ENCODE data around the gene BPI.
"Not testable (repeated sequence)": the region's sequence is repeated elsewhere in the genome, so short reads cannot be mapped to it uniquely, and the experiment has no call there.

The BPI gene

GRCh38 chr20:38298768-38299288 lies 5.1 kb upstream of the BPI start:
- Histone ChIP-seq H3K4me3 (no peak overlapping the region), H3K27ac (peak overlapping the region in 19 of 21 experiments; percentile 25 to 80 (median 61))

- H3K4me3 ChIP-seq = no peak overlapping the region
- peak overlapping the region in 11 of 21 experiments; percentile 10 to 80 (median 55) for H3K27ac ChIP-seq
These were observed 4.0 kb upstream of the BPI start for GRCh38 chr20:38299963-38300362.

GRCh38 chr20:38300438-38300837 lies 3.5 kb upstream of the BPI start:
- H3K27ac ChIP-seq = peak overlapping the region in 7 of 21 experiments; percentile 41 to 63 (median 52)

GRCh38 chr20:38301309-38301708 lies 2.6 kb upstream of the BPI start:
- no peak overlapping the region for H3K4me3 ChIP-seq
- no peak overlapping the region for H3K27ac ChIP-seq

More at GRCh38 chr20:38300438-38300837, 3.5 kb upstream of the BPI start:
- H3K4me3 ChIP-seq = no peak overlapping the region

GRCh38 chr20:38302786-38303185 lies 1.2 kb upstream of the BPI start:
- no peak overlapping the region for H3K4me3 ChIP-seq
- no peak overlapping the region for H3K27ac ChIP-seq

- no peak overlapping the region for H3K4me3 ChIP-seq
- H3K27ac ChIP-seq = no peak overlapping the region
These were observed 990 bp downstream of the BPI start for GRCh38 chr20:38304845-38305447.

GRCh38 chr20:38305541-38305940 lies 1.6 kb downstream of the BPI start:
- Histone ChIP-seq H3K27ac (no peak overlapping the region), H3K4me3 (no peak overlapping the region)

GRCh38 chr20:38306379-38306778 lies 2.4 kb downstream of the BPI start:
- no peak overlapping the region for H3K4me3 ChIP-seq
- no peak overlapping the region for H3K27ac ChIP-seq

GRCh38 chr20:38307371-38308046 lies 3.6 kb downstream of the BPI start:
- H3K4me3 ChIP-seq = no peak overlapping the region
- H3K27ac ChIP-seq = no peak overlapping the region

GRCh38 chr20:38308047-38308438 lies 4.1 kb downstream of the BPI start:
- Histone ChIP-seq H3K4me3 (no peak overlapping the region), H3K27ac (no peak overlapping the region)

GRCh38 chr20:38308447-38308846 lies 4.5 kb downstream of the BPI start:
- H3K27ac ChIP-seq = no peak overlapping the region
- H3K4me3 ChIP-seq = no peak overlapping the region

- no peak overlapping the region for H3K27ac ChIP-seq
- no peak overlapping the region for H3K4me3 ChIP-seq
These were observed 7.1 kb downstream of the BPI start for GRCh38 chr20:38311091-38311490.

GRCh38 chr20:38311491-38311890 lies 7.5 kb downstream of the BPI start:
- Histone ChIP-seq H3K27ac (no peak overlapping the region), H3K4me3 (no peak overlapping the region)

- Histone ChIP-seq H3K4me3 (no peak overlapping the region), H3K27ac (no peak overlapping the region)
These were observed 9.7 kb downstream of the BPI start for GRCh38 chr20:38313676-38314075.

GRCh38 chr20:38314350-38314749 lies 10.4 kb downstream of the BPI start:
- H3K4me3 ChIP-seq, H3K27ac ChIP-seq: not testable (repeated sequence)

- H3K4me3 ChIP-seq = no peak overlapping the region
- no peak overlapping the region for H3K27ac ChIP-seq
These were observed 11.5 kb downstream of the BPI start for GRCh38 chr20:38315290-38315966.

GRCh38 chr20:38316341-38316740 lies 12.4 kb downstream of the BPI start:
- H3K4me3 ChIP-seq = no peak overlapping the region

GRCh38 chr20:38317422-38317821 lies 13.5 kb downstream of the BPI start:
- Histone ChIP-seq H3K4me3 (no peak overlapping the region), H3K27ac (no peak overlapping the region)

More at GRCh38 chr20:38316341-38316740, 12.4 kb downstream of the BPI start:
- no peak overlapping the region for H3K27ac ChIP-seq

GRCh38 chr20:38320221-38320620 lies 16.3 kb downstream of the BPI start:
- H3K4me3 ChIP-seq = no peak overlapping the region
- no peak overlapping the region for H3K27ac ChIP-seq

- Histone ChIP-seq H3K4me3 (no peak overlapping the region), H3K27ac (no peak overlapping the region)
These were observed 18.1 kb downstream of the BPI start for GRCh38 chr20:38321959-38322598.

Measured in skin epidermis (tissue), 12 donors.